ENCODE measurements around the gene ZC2HC1B. TPM values are rescaled to one million over a fixed set of nuclear protein-coding genes. Genes with fewer than 3 reads are reported as not detected.

Gene ZC2HC1B
- total and polyA plus RNA-seq, 10 donors, result 0.17 to 0.85 (median 0.30) TPM; not detected in 5

DNA sequence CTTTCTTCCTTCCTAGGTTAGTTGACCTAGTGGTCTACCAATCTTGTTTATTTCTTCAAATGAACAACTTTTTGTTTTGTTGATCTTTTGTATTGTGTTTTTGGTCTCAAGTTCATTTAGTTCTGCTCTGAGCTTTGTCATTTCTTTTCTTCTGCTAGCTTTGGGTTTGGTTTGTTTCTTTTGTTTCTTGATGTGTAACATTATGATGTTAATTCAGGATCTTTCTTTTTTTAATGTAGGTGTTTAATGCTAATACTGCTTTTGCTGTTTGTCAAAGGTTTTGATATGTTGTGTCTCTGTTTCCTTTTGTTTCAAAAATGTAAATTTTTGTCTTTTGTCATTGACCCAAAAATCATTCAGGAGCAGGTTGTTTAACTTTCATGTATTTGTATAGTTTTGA is 65.7 kb downstream of the ZC2HC1B start:
- H3K4me1 ChIP-seq, result no peaks in the 10 kb centered on the region
- no peak overlapping the region for H3K27ac ChIP-seq
- no peak overlapping the region for H3K4me3 ChIP-seq
- DNase-seq, result no peak
- no peaks in the 10 kb centered on the region for H3K27me3 ChIP-seq (replicated peaks in 1 of 7)
- peaks cover 0 to 37% (median 21%) of the 10 kb centered on the region in 8 donors for H3K9me3 ChIP-seq
- H3K36me3 ChIP-seq, result no peaks in the 10 kb centered on the region
- intact Hi-C loops (cut with DNase I; ENCODE audit: low total_unique reads), result no loop called here
- TF ChIP-seq POLR2A (IDR thresholded peaks at IDR 0.05), result no peak
- TF ChIP-seq POLR2AphosphoS5 (IDR thresholded peaks at IDR 0.05), result no peak
- TF ChIP-seq, protein P1, sequence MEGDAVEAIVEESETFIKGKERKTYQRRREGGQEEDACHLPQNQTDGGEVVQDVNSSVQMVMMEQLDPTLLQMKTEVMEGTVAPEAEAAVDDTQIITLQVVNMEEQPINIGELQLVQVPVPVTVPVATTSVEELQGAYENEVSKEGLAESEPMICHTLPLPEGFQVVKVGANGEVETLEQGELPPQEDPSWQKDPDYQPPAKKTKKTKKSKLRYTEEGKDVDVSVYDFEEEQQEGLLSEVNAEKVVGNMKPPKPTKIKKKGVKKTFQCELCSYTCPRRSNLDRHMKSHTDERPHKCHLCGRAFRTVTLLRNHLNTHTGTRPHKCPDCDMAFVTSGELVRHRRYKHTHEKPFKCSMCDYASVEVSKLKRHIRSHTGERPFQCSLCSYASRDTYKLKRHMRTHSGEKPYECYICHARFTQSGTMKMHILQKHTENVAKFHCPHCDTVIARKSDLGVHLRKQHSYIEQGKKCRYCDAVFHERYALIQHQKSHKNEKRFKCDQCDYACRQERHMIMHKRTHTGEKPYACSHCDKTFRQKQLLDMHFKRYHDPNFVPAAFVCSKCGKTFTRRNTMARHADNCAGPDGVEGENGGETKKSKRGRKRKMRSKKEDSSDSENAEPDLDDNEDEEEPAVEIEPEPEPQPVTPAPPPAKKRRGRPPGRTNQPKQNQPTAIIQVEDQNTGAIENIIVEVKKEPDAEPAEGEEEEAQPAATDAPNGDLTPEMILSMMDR (IDR thresholded peaks at IDR 0.05 in 8 of 11, conservative IDR thresholded peaks at IDR 0.05 in 3 of 11), result no peak

DNA sequence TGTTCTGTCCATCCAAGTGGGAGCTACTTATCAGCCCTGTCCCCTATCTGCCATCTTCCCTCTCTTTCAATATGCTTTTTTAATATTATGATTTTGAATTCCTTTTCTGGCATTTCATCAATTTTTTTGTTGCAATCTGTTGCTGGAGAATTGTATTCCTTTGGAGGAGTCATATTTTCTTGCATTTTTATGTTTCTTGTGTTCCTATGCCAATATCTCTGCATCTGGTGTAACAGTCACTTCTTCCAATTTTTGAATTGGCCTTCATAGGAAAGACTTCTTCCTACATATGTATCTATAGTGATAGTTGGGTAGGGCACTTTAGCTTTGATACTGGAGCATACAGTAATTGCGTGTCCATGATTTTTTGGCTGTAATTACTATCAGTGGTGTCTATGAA is 70.1 kb downstream of the ZC2HC1B start:
- Histone ChIP-seq H3K36me3 (no peaks in the 10 kb centered on the region), H3K27me3 (replicated peaks in 1 of 7) (no peaks in the 10 kb centered on the region), H3K27ac (no peak overlapping the region), H3K4me1 (no peaks in the 10 kb centered on the region), H3K9me3 (peaks cover 0 to 32% (median 21%) of the 10 kb centered on the region in 8 donors), H3K4me3 (no peak overlapping the region)
- intact Hi-C loops (cut with DNase I; ENCODE audit: low total_unique reads), result no loop called here
- 91 to 95% (median 92%) methylated on average over 1 of the region's 1 CpG for WGBS, 5 donors
- TF ChIP-seq POLR2AphosphoS5 (IDR thresholded peaks at IDR 0.05), result no peak
- TF ChIP-seq POLR2A (IDR thresholded peaks at IDR 0.05), result no peak
- TF ChIP-seq, protein P1 (IDR thresholded peaks at IDR 0.05 in 8 of 11, conservative IDR thresholded peaks at IDR 0.05 in 3 of 11), result no peak
- no peak for DNase-seq

- Histone ChIP-seq H3K27me3 (replicated peaks in 1 of 7) (no peaks in the 10 kb centered on the region), H3K27ac (no peak overlapping the region), H3K4me3 (no peak overlapping the region), H3K36me3 (no peaks in the 10 kb centered on the region), H3K4me1 (no peaks in the 10 kb centered on the region), H3K9me3 (peaks cover 0 to 32% (median 21%) of the 10 kb centered on the region in 8 donors)
- TF ChIP-seq POLR2AphosphoS5 (IDR thresholded peaks at IDR 0.05), result no peak
- TF ChIP-seq, protein P1 (IDR thresholded peaks at IDR 0.05 in 8 of 11, conservative IDR thresholded peaks at IDR 0.05 in 3 of 11), result no peak
- no peak for TF ChIP-seq POLR2A (IDR thresholded peaks at IDR 0.05)
- intact Hi-C loops (cut with DNase I; ENCODE audit: low total_unique reads), result no loop called here
- WGBS, 5 donors, result 82 to 97% (median 84%) methylated on average over 3 to 4 of the region's 4 CpGs
- DNase-seq, result no peak
Measured at GRCh38 chr6:143934867-143935266, 70.6 kb downstream of the ZC2HC1B start.

DNA sequence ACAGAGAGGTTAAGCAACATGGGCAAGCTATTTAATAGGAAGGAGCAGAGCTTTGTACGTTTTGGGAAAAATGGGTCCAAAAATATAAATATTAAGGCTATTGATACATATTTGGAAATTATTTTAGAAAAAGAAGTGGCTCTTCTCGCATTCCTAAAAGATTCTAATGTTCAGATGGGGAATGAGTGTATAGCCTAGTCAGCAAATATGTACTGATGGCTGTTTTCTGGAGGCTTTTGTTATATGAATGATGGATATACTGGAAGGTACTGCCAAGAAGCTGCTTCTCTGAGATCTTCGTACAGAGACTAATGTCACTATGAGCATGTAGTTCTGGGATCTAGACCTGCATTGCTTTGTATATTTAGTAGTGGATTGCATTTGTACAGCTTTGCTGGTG is 72.1 kb downstream of the ZC2HC1B start:
- no peak for TF ChIP-seq POLR2A (IDR thresholded peaks at IDR 0.05)
- H3K27ac ChIP-seq, result no peak overlapping the region
- WGBS, 5 donors, result 85 to 96% (median 90%) methylated on average over 3 of the region's 3 CpGs
- DNase-seq, result no peak
- H3K4me1 ChIP-seq, result no peaks in the 10 kb centered on the region
- H3K4me3 ChIP-seq, result no peak overlapping the region
- intact Hi-C loops (cut with DNase I; ENCODE audit: low total_unique reads), result no loop called here
- H3K36me3 ChIP-seq, result peaks cover 0 to under 1% (median 0%) of the 10 kb centered on the region in 6 donors
- no peaks in the 10 kb centered on the region for H3K27me3 ChIP-seq (replicated peaks in 1 of 7)
- H3K9me3 ChIP-seq, result peaks cover 0 to 23% (median 14%) of the 10 kb centered on the region in 8 donors

Measured in spleen (tissue), 11 donors.